ENCODE data around the gene RBP2. TPM values are rescaled to one million over a fixed set of nuclear protein-coding genes. Genes with fewer than 3 reads are reported as not detected.

RBP2 gene
- total RNA-seq, 1 donor from 2014 or later: not detected

Other genes starting within 250 kb of the RBP2 start
- 71.7 TPM for gene MRPS22, start 132.5 kb downstream of the RBP2 start, total RNA-seq
- gene COPB2, start 86.9 kb downstream of the RBP2 start, total RNA-seq: 84.0 TPM
- gene RBP1, start 63.2 kb upstream of the RBP2 start, total RNA-seq: 32.6 TPM
- gene NMNAT3, start 201.5 kb upstream of the RBP2 start, total RNA-seq: 6.9 TPM